GM19351 (cell line): ENCODE results near the gene C19orf67.

ENCODE experiments used
- ATAC-seq: cut with Tn5 transposase; IDR thresholded peaks from one replicate; pipeline ENCODE4 v1.9.1; 2021; ENCODE audit warnings: mild to moderate bottlenecking, moderate library complexity; ENCODE audit not compliant: unreplicated experiment

C19orf67 gene

DNA sequence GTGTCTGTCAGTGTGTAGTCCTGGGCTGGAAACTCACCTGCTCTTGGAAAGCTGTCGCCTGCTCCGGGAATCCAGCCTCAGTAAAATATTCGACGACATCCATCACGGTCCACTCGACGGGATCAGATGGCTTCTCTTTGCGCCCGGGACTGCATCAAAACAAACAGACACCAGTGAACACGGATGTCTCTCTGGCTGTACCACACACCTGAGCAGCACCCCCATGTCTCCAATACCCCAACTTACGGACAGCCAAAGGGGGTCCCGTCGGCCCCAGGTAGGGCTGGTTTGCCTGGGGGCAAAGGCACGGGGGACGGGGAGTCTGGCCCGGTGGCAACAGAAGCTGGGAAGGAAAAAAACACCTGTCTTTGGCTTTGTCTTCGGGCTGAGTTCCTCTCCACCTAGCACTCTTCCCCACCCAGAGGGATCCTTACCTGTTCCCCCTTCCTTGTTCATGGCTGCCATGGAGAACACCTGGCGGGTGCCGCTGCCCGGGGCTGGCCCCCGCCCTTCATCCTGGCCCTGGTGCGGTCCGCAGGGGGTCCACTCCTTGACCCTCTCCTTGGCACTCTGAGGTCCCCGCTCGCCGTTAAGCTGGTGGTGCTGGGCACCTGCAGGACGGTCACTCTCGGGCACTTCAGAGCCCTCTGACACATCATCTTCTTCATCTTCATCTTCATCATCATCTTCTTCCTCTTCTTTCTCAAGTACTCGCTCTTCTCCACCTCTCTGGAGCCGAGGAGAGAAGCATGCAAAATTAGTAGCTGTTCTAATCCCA lies 3.2 kb upstream of the C19orf67 start:
- no peak for ATAC-seq

DNA sequence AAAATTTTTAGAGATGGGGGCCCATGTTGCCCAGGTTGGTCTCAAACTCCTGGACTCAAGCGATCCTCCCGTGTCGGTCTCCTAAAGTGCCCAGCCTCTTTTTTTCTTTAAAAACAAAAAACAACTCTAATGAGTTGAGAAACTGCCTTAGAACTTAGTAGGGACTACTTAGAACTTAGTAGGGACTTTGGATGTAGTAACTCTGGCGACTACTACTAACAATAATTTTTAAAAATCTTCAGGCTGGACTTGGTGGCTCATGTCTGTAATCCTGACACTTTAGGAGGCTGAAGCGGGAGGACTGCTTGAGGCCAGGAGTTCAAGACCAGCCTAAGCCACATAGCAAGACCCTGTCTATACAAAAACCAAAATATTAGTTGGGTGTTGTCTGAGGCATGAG lies 515 bp upstream of the C19orf67 start:
- no peak for ATAC-seq

DNA sequence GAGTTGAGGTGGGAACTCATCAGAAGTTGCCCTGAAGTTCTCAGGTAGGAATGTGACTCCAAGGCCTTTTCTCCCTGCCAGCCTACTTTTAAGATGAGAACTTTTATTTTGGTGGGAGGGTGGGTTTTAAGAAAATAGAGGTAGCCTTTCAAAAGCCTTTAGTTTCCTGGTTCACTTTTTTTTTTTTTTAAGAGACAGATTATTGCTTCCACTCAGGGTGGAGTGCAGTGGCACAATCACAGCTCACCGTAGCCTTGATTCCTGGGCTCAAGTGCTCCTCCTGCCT lies 3.0 kb downstream of the C19orf67 start:
- ATAC-seq = no peak

DNA sequence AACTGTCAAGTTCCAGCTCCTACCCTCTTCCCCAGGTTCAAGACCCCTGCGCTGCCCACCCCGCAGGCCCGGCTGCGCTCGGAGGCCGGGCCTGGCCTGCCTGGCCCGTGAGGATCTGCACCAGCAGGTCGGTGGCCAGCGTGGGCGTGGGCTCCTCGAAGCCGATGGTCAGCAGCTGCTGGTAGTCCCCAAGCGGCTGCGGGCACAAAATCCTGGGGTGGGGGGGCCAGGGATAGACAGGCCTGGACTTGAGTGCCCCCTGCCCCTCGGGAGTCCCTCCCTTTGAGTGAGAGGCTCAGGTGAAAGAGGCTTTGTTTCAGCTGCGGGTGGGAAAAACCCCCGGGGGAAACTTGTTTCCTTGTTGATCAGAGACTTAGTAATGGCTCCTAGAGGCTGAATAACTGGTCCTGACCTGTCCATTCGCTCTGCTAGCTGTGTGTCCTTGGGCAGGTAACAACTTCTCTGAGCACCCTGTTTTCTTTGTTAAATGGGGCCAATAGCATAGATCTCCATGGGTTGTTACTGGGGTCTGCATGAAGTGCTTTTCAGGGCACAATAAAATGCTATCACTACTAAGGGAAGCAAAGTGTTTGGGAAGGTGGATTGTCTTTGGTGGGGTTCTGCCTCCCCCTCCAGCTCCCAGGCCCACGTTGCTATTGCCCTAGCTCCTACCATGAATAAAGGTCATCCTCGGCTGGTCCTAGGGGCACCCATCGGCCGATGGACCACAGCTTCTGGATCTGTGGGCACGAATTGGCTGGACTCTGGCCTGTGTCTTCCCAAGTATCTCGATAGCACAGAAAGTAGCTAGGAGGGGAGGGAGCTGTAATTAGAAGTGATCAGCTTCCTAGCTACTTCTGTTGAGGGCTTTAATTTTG lies 3.5 kb downstream of the C19orf67 start:
- no peak for ATAC-seq

DNA sequence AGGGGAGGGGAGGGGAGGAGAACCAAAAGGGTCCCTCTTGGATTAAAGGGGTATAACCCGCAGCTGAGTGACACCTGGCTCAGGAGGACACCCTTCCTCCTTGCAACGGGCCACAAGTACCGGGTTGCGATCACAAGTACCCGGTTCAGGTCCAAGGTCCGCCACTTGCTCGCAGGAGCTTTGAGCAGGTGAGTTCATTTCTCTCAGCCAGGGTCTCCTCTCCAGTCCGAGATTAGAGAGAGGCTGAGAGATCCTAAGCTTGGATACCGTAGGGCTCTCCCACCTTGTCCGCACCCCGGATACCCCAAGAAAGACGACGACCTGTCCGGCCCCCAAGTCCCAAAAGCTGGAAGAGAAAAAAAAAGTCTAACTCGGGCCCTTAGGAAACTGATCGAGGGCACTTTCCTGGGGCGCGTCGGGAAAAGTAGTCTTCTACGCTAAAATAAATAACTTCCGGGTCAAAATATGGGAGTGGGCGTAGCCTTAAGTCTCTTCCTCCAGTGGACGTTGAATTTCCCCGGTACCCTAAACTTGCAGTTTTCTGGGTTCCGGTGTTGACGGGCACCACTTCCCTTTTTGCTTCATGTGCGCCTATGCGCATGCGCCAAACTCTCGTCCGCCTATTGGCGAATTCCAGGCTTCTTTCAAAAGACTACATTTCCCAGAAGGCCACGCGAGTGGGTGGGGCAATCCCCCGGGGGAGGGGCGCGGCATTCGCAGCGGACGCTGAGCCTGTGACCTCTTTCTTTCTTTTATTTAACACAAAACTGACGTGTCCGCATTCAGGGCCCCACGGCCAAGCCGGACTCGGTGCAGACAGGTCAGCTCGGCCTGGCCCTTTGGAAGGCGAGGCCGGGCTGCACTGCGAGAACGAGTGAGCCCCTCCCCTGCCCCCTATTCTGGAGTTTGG lies 4.4 kb downstream of the C19orf67 start:
- peak; percentile 84 for ATAC-seq

DNA sequence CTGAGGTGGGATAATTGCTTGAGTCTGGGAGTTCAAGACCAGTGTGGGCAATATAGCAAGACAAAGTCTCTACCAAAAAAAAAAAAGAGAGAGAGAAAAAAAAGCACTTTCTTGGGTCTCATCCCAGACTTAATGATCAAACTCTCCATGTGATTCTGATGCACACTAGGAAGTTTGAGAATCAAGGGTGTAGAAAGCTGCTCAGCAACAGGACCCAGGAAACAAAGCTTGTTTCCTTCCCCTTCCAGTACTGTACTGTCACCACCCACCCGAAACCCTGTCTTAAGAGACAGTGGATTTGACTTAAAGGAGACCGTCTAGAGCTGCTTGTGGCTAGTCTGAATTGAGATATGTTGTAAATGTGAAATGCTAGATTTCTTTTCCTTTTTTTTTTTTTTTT lies 7.2 kb downstream of the C19orf67 start:
- ATAC-seq = no peak

DNA sequence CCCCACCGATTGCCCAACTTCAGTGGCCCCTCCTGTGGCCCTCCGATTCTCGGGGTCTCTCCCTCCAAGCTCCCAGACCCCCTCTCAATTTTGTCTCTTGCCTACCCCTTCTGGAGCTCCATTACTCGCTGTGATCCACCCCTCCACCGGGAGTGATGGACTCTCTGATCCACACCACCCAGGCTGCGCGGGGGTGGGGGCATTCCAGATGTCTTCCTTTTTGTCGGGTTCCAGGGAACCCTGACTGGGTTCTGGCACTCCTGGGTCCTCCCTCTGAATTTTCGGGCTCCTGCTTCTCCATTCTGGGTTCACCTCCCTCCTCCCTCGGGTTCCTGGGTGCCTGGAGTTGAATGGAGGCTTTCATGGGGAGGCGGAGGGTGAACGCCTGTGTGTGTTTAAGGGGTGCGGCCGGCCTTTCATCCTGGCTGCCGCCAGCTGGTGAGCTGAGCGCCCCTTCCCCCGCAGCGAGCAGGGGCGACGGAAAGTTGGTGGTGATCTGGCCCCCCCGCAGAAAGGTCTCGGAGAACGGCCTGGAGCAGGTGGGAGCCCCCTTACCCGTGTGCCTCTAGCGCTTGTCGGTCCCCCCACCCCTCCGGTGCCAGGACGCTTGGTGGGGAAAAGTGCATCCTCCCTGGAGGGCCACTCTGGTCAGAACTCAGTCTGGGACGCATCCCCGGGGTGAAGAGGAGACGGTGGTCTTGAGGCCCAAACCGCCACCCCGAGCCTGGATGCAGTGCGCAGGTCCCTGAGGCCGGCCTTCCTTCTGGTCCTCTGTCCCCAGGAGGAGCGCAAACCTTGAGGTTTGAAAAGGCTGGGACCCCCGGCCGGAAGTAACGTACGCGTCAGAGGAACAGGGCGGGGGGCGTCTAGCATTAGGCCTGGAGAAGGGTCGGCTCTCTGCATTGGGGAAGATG lies 11.4 kb downstream of the C19orf67 start:
- no peak for ATAC-seq

DNA sequence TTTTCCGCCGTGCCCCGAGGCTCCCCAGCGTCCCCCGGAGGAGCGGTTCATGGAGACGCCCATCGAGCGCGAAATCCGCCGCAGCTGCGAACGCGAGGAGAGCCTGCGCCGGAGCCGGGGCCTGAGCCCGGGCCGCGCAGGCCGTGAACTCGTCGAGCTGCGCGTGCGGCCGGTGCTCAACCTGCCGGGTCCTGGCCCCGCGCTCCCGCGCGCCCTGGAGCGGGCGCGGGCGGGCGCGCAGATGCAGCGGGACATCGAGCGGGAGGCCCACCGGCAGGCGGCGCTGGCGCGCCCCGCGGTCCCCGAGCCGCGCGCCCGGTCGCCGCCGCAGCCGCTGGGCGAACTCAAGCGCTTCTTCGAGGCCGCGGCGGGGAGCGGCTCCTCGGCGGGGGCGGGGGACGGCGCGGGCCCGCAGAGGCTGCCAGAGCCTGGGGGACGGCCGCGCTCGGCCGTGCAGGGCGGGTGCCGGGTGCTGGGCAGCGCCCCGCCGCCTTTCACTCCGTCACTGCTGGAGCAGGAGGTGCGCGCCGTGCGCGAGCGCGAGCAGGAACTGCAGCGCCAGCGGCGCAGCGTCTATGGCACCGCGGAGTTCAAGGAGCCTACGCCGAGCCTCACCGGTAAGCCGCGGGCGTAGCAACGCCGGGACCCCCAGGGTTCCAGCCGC lies 12.2 kb downstream of the C19orf67 start:
- peak; percentile 44 for ATAC-seq

DNA sequence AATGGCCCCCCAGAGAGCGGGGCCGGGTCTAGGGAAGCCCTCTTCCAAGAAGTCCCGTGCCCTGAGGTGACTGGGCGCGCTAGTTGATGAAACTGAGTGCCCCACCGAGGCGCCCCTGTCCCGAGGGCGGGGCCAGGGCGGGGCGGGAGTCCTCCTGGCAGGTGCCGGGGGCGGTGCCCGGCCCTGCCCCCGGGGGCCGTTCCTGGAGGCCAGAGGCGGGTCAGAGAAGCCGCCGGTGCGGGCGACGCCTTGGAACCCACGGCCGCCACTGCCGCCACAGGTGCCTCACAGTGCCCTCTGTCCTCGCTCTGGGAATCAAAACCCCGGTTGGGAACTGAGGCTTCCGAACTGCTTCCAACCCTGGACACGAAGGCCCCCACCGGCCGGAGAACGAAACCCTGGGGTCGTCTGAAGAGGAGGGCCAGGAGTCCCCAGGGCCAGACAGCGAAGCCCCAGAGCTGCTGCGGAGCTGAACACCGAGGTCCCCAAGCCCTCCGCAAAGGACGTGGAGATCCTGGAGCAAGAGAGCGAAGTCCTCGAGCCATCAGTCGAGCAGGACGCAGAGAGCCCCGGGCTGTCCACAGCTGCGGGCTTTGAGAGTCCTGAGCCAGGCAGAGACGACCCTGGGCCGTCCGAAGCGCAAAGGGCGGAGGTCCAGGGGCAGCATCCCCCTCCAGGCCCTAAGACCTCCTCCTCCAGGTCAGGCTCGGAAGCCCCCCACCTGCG lies 12.9 kb downstream of the C19orf67 start, which contains the start of gene MISP3:
MISP3 (plus strand) TSS at position 252 of the 726 bp plus-strand sequence. CDS start 524 bp downstream, outside the sequence.
- ATAC-seq = no peak

DNA sequence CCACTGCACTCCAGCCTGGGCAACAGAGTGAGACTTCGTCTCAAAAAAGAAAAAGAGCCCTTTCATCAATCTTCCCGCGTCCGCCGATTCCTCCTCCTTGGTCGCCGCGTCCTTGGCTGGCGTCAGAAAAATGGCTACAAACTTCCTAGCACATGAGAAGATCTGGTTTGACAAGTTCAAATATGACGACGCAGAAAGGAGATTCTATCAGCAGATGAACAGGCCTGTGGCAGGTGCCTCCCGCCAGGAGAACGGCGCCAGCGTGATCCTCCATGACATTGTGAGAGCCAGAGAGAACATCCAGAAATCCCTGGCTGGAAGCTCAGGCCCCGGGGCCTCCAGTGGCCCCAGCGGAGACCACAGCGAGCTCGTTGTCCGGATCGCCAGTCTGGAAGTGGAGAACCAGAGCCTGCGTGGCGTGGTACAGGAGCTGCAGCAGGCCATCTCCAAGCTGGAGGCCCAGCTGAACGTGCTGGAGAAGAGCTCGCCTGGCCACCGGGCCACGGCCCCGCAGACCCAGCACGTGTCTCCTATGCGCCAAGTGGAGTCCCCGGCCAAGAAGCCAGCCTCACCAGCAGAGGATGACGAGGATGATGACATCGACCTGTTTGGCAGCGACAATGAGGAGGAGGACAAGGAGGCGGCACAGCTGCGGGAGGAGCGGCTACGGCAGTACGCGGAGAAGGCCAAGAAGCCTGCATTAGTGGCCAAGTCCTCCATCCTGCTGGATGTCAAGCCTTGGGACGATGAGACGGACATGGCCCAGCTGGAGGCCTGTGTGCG lies 15.1 kb downstream of the C19orf67 start:
- ATAC-seq = no peak

DNA sequence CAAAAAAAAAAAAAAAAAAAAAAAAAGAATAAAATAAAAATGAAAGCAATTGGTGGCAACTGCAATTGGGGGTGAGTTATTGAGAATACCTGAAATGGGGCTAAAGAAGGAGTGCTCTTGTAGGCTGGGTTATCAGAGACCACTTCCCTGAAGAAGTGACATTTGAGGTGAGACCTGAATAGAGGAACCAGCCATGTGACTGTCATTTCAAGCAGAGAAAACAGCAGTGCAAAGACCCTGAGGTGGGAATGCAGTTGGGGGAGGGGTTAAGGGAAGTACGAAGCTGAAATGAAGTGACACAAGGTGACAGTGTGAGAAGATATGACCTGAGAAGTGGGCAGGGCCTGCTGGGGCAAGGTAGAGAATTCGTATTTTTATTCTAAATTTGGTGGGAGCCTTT lies 19.4 kb downstream of the C19orf67 start:
- ATAC-seq = no peak

DNA sequence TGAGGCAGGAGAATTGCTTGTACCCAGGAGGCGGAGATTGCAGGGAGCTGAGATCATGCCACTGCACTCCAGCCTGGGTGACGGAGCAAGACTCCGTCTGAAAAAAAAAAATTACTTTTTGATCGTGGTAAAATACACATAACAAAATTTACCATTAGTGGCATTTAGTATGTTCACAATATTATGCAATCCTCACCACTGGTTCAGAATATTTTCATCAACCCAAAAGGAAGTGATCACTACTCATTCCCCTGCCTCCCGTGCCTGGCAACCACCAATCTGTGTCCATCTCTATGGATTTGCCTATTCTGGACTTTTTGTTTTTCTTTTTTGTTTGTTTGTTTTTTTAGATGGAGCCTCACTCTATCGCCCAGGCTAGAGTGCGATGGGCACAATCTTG lies 22.5 kb downstream of the C19orf67 start:
- ATAC-seq = no peak

DNA sequence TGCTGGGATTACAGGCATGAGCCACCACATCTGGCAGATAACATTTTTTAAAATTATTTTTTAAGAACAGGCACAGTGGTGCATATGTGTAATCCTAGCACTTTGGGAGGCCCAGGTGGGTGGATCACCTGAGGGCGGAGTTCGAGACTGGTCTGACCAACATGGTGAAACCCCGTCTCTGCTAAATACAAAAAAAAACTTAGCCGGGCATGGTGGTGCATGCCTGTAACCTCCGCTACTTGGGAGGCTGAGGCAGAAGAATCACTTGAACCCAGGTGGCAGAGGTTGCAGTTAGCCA lies 23.1 kb downstream of the C19orf67 start:
- ATAC-seq = no peak

DNA sequence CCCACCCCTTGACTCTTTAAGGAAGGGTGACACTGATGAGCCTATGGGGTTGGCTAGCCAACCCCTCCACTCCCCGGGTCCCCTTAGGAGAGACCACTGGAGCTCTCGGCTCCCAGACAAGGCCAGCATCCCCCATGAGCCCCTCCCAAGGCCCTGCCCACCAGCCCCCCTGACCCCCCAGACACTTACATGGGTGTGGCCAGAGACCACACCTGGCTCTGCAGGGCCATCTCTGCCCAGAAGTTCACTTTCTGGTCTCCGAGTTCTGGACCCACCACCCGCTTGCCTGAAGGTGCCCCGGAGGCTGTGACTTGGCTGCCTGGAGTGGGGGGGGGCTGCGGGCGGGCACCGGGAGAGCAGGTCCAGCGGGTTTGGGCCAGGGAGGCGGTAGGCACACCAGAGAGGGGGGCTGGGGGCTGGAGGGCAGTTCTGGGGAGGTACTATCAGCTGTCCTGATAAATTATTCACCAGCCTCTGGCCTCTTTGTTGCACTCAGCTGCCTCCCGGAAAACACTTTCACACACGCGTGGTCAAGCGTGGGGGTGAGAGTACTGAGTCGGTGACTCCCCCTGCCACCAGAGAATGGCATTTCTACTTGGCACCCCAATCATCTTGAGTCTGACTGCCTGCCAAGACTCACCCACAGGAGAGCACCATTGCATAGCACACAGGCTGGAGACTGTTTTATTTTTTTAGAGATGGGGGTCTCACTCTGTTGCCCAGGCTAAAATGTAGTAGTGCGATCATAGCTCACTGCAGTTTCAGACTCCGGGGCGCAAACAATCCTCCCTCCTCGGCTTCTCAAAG lies 23.6 kb downstream of the C19orf67 start, which contains the start of gene PALM3:
PALM3 (minus strand) TSS at position 326 of the 807 bp plus-strand sequence; CDS start at position 230, 96 bp downstream.
- ATAC-seq = no peak

DNA sequence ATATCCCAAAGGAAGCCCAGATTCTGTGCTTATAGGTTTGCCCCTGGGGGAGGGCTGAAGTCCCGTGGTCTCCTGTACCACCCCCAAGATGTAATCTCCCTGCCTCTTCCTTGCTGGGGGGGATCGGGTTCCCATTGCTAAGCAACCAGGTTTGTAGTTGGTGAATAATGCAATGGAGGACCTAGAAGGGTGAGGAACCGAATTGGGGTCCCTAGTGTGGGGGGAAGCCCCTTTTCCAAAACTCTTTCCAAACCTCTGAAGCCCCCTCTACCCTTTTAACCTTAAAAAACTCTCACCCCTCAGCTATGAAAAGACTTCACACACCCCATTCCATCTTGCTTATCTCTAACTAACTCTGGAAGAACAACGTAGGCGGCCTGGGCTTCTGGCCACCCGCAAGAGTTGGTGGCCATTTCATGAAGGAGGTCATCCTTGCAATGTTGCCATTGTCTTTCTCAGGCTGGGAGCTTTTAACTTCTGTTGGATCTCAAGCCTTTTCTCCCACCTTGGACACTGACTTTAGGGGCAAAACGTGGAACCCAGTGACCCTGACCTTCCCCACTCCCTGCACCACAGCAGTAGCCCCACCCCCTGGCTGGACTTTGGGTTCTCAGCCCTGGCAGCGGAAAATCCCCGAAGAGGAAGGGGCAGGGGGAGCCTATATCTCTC lies 24.4 kb downstream of the C19orf67 start:
- no peak for ATAC-seq

DNA sequence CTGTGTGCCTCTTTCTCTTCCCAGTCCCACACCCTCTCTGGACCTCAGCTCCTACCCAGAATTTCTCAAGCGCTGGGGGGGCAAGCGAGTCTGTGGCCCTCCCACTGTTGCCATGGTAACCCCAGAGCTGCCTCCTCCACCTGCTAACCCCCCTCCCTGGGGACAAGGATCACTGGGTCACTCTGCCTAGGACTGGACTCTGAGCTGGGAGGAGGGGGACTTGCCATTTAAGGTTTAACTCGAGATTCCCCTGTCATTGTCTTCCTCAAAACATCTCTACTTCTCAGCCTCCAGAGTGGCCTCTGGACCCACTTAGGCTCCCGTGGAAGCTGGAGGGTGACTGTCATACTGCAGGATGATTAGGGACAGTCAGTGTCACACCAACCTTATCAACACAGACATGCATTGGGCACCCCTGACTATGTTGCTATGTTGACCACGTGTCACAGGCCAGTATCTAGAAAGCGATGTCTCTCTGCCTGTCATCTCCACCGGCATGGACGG lies 25.9 kb downstream of the C19orf67 start:
- no peak for ATAC-seq

DNA sequence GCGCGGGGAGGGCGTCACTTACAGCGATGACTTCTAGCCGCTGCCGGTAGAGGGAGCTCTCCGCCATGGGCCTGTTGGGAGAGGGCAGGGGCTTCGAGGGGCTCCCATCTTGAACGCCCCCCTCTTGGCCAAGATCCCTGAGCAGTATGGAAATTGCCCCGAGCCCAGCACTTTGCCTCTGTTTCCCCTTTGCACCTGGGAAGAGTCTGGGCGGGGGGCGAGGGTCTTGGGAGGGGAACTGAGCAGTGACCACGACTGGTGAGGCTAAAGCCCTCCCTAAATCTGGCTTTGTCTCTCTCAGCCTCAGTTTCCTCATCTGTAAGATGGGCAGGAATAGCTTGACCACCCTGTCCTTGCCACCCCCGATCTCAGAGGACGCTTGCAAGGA lies 26.5 kb downstream of the C19orf67 start:
- no peak for ATAC-seq
